Parathyroid adenoma (tissue), 2 donors: ENCODE measurements around the gene GID8.

ENCODE experiments used
- H2AFZ ChIP-seq: fragments of 300-600 bp; sonication (generic); one replicate; pipeline ENCODE4 v1.7.0; 2017; ENCODE audit warnings: antibody characterized with exemption, mild to moderate bottlenecking
- H3K27ac ChIP-seq: fragments of 300-600 bp; sonication (generic); one replicate; pipeline ENCODE4 v1.7.0; 2017
- H3K27me3 ChIP-seq: fragments of 300-600 bp; sonication (generic); one replicate; pipeline ENCODE4 v1.7.0; 2017; ENCODE audit warnings: low read length; ENCODE audit not compliant: control insufficient read depth, insufficient read depth
- H3K36me3 ChIP-seq: fragments of 300-600 bp; sonication (generic); one replicate; pipeline ENCODE4 v1.7.0; 2017; ENCODE audit warnings: low read length; ENCODE audit not compliant: control insufficient read depth, insufficient read depth
- H3K4me1 ChIP-seq: fragments of 300-600 bp; sonication (generic); one replicate; pipeline ENCODE4 v1.7.0; 2017; ENCODE audit warnings: control low read depth
- H3K4me2 ChIP-seq: fragments of 300-600 bp; sonication (generic); one replicate; pipeline ENCODE4 v1.7.0; 2017; ENCODE audit warnings: low read length
- H3K4me3 ChIP-seq: fragments of 300-600 bp; sonication (generic); one replicate; pipeline ENCODE4 v1.7.0; 2017; ENCODE audit warnings: low read depth, low read length
- H3K79me2 ChIP-seq: fragments of 300-600 bp; sonication (generic); one replicate; pipeline ENCODE4 v1.7.0; 2017; ENCODE audit warnings: control low read depth
- H3K9ac ChIP-seq: fragments of 300-600 bp; sonication (generic); one replicate; pipeline ENCODE4 v1.7.0; 2017; ENCODE audit warnings: mild to moderate bottlenecking
- H3K9me3 ChIP-seq: fragments of 300-600 bp; sonication (generic); one replicate; pipeline ENCODE4 v1.7.0; 2017; ENCODE audit warnings: low read length; ENCODE audit not compliant: control insufficient read depth
- CTCF ChIP-seq: fragments of 300-600 bp; sonication (generic); IDR thresholded peaks from one replicate; pipeline ENCODE4 v1.7.0; 2017; ENCODE audit warnings: antibody characterized with exemption, mild to moderate bottlenecking
- donor health status: primary hyperparathyroidism.

The GID8 gene

GRCh38 chr20:62995898-62996595, 58.1 kb downstream of the GID8 start:
- no peaks in the 10 kb centered on the region for H3K9me3 ChIP-seq

GRCh38 chr20:62996596-62996982, 58.6 kb downstream of the GID8 start:
- H3K27me3 ChIP-seq: no peaks in the 10 kb centered on the region
- no peaks in the 10 kb centered on the region for H3K36me3 ChIP-seq
- no peak overlapping the region for H3K4me2 ChIP-seq
- no peak for TF ChIP-seq CTCF
- no peaks in the 10 kb centered on the region for H3K9me3 ChIP-seq
- no peaks in the 10 kb centered on the region for H3K79me2 ChIP-seq
- no peak overlapping the region for H3K9ac ChIP-seq
- H3K27ac ChIP-seq: no peak overlapping the region
- no peak overlapping the region for H2AFZ ChIP-seq
- H3K4me3 ChIP-seq: no peak overlapping the region
- H3K4me1 ChIP-seq: no peaks in the 10 kb centered on the region

More at GRCh38 chr20:62995898-62996595, 58.1 kb downstream of the GID8 start:
- H2AFZ ChIP-seq: no peak overlapping the region
- H3K79me2 ChIP-seq: no peaks in the 10 kb centered on the region
- no peaks in the 10 kb centered on the region for H3K4me1 ChIP-seq
- TF ChIP-seq CTCF: no peak
- no peak overlapping the region for H3K4me2 ChIP-seq
- no peak overlapping the region for H3K27ac ChIP-seq
- no peaks in the 10 kb centered on the region for H3K36me3 ChIP-seq
- H3K4me3 ChIP-seq: no peak overlapping the region
- H3K9ac ChIP-seq: no peak overlapping the region
- H3K27me3 ChIP-seq: no peaks in the 10 kb centered on the region

GRCh38 chr20:62997417-62998035, 59.6 kb downstream of the GID8 start:
- H2AFZ ChIP-seq: no peak overlapping the region
- H3K27me3 ChIP-seq: no peaks in the 10 kb centered on the region
- no peak for TF ChIP-seq CTCF

More at GRCh38 chr20:62997417-62998035, 59.6 kb downstream of the GID8 start:
- H3K79me2 ChIP-seq: no peaks in the 10 kb centered on the region
- no peak overlapping the region for H3K4me2 ChIP-seq
- H3K4me1 ChIP-seq: no peaks in the 10 kb centered on the region
- no peaks in the 10 kb centered on the region for H3K9me3 ChIP-seq
- no peaks in the 10 kb centered on the region for H3K36me3 ChIP-seq
- H3K9ac ChIP-seq: no peak overlapping the region
- no peak overlapping the region for H3K27ac ChIP-seq
- H3K4me3 ChIP-seq: no peak overlapping the region
